Esophagus (tissue), 2 donors: ENCODE results near the gene FAM89A. TPM values are rescaled to one million over a fixed set of nuclear protein-coding genes. Genes with fewer than 3 reads are reported as not detected.

Source experiments
- H3K27ac ChIP-seq, 2 donors: one replicate each; pipeline ENCODE4 v1.5.1; 2013; ENCODE audit warnings: low read depth in 2 of 2, mild to moderate bottlenecking in 2 of 2, inconsistent platforms in 1 of 2, low read length in 1 of 2, moderate library complexity in 1 of 2
- H3K27me3 ChIP-seq, 2 donors: one replicate each; pipeline ENCODE4 v1.6.1; 2013; ENCODE audit warnings: low read length in 2 of 2, control low read depth in 1 of 2, mild to moderate bottlenecking in 1 of 2; ENCODE audit not compliant: insufficient read depth in 2 of 2, control insufficient read depth in 1 of 2
- H3K36me3 ChIP-seq, 2 donors: one replicate each; pipeline ENCODE4 v1.6.1; 2013; ENCODE audit warnings: low read length in 1 of 2; ENCODE audit not compliant: control insufficient read depth in 2 of 2, insufficient read depth in 2 of 2
- H3K4me1 ChIP-seq, 2 donors: one replicate each; pipeline ENCODE4 v1.6.1; 2013; ENCODE audit warnings: low read length in 1 of 2; ENCODE audit not compliant: control insufficient read depth in 2 of 2, insufficient read depth in 2 of 2
- H3K4me3 ChIP-seq, 2 donors: one replicate each; pipeline ENCODE4 v1.5.1; 2013; ENCODE audit warnings: low read length in 2 of 2, mild to moderate bottlenecking in 2 of 2, low read depth in 1 of 2, moderate library complexity in 1 of 2
- H3K9me3 ChIP-seq, 2 donors: one replicate each; pipeline ENCODE4 v1.6.1; 2013; ENCODE audit warnings: mild to moderate bottlenecking in 2 of 2, low read depth in 1 of 2, low read length in 1 of 2, moderate library complexity in 1 of 2; ENCODE audit not compliant: control insufficient read depth in 2 of 2, insufficient read depth in 1 of 2
- WGBS, 2 donors: extraction: QIAGEN DNeasy Blood & Tissue Kit; methylation state at CpG; one replicate each; pipeline ENCODE4 v1.1.7; 2013; 5-methylcytosine and 5-hydroxymethylcytosine counted together
- polyA plus RNA-seq, 2 donors: library from polyadenylated mRNA; stranded (reverse); fragments of 200-250 nt; gene quantifications; one replicate each; pipeline ENCODE4 v1.2.3, GENCODE V29; 2013
- donor health status: healthy with polysubstance abuse.
- donor health status: Bipolar disorder and iron deficiency.

The FAM89A gene
- polyA plus RNA-seq: 1 to 10 TPM; 6.1 to 6.7 TPM

- peak within 1 kb of the TSS; percentile 27 to 45 for H3K27ac ChIP-seq
- 1% methylated on average over 37 to 82 of the region's 82 CpGs for WGBS, 2 donors
- no peaks in the 10 kb centered on the region for H3K27me3 ChIP-seq
- H3K36me3 ChIP-seq: no peaks in the 10 kb centered on the region
- peak within 1 kb of the TSS; percentile 80 to 85 for H3K4me3 ChIP-seq
- H3K4me1 ChIP-seq: peaks cover 0 to 9% of the 10 kb centered on the region in 2 donors
- no peaks in the 10 kb centered on the region for H3K9me3 ChIP-seq
Measured at GRCh38 chr1:231040019-231040799, at the start of gene FAM89A. Gene FAM89A, minus strand, starts transcription at chr1:231040254. Its CDS starts 43 bp downstream, at chr1:231040211.

GRCh38 chr1:231084353-231084752 lies 44.3 kb upstream of the FAM89A start:
- H3K4me1 ChIP-seq: no peaks in the 10 kb centered on the region
- H3K36me3 ChIP-seq: no peaks in the 10 kb centered on the region
- 81% methylated on average over 5 of the region's 5 CpGs for WGBS, 2 donors
- H3K27ac ChIP-seq: no peak overlapping the region
- no peaks in the 10 kb centered on the region for H3K9me3 ChIP-seq
- H3K4me3 ChIP-seq: no peak overlapping the region
- no peaks in the 10 kb centered on the region for H3K27me3 ChIP-seq

- no peaks in the 10 kb centered on the region for H3K4me1 ChIP-seq
- peaks cover 0 to 4% of the 10 kb centered on the region in 2 donors for H3K9me3 ChIP-seq
- WGBS, 2 donors: 86 to 91% methylated on average over 4 of the region's 4 CpGs
- no peaks in the 10 kb centered on the region for H3K27me3 ChIP-seq
- no peaks in the 10 kb centered on the region for H3K36me3 ChIP-seq
- no peak overlapping the region for H3K27ac ChIP-seq
- no peak overlapping the region for H3K4me3 ChIP-seq
Measured at GRCh38 chr1:231079163-231079562, 39.1 kb upstream of the FAM89A start.

GRCh38 chr1:231078250-231078649 lies 38.2 kb upstream of the FAM89A start:
- Histone ChIP-seq H3K9me3 (peaks cover 0 to 4% of the 10 kb centered on the region in 2 donors), H3K4me1 (no peaks in the 10 kb centered on the region), H3K27me3 (no peaks in the 10 kb centered on the region), H3K4me3 (no peak overlapping the region), H3K36me3 (no peaks in the 10 kb centered on the region), H3K27ac (no peak overlapping the region)
- WGBS, 2 donors: 92 to 96% methylated on average over 7 of the region's 7 CpGs

GRCh38 chr1:231076802-231077201 lies 36.7 kb upstream of the FAM89A start:
- Histone ChIP-seq H3K36me3 (no peaks in the 10 kb centered on the region), H3K4me3 (no peak overlapping the region), H3K27me3 (no peaks in the 10 kb centered on the region), H3K9me3 (peaks cover 0 to 4% of the 10 kb centered on the region in 2 donors), H3K4me1 (no peaks in the 10 kb centered on the region), H3K27ac (no peak overlapping the region)
- WGBS, 2 donors: 95 to 97% methylated on average over 5 of the region's 5 CpGs

- 45 to 62% methylated on average over 6 of the region's 6 CpGs for WGBS, 2 donors
- no peak overlapping the region for H3K27ac ChIP-seq
- H3K36me3 ChIP-seq: no peaks in the 10 kb centered on the region
- H3K4me3 ChIP-seq: no peak overlapping the region
- no peaks in the 10 kb centered on the region for H3K4me1 ChIP-seq
- peaks cover 0 to 4% of the 10 kb centered on the region in 2 donors for H3K9me3 ChIP-seq
- H3K27me3 ChIP-seq: no peaks in the 10 kb centered on the region
Measured at GRCh38 chr1:231075497-231075896, 35.4 kb upstream of the FAM89A start.

- 70 to 78% methylated on average over 6 of the region's 6 CpGs for WGBS, 2 donors
- Histone ChIP-seq H3K27me3 (no peaks in the 10 kb centered on the region), H3K36me3 (no peaks in the 10 kb centered on the region), H3K4me1 (no peaks in the 10 kb centered on the region), H3K27ac (no peak overlapping the region), H3K9me3 (peaks cover 0 to 4% of the 10 kb centered on the region in 2 donors), H3K4me3 (no peak overlapping the region)
Measured at GRCh38 chr1:231075020-231075419, 35.0 kb upstream of the FAM89A start.

- Histone ChIP-seq H3K4me1 (no peaks in the 10 kb centered on the region), H3K36me3 (no peaks in the 10 kb centered on the region), H3K27ac (no peak overlapping the region), H3K9me3 (peaks cover 0 to 4% of the 10 kb centered on the region in 2 donors), H3K27me3 (no peaks in the 10 kb centered on the region), H3K4me3 (no peak overlapping the region)
- WGBS, 2 donors: 66 to 71% methylated on average over 2 of the region's 2 CpGs
Measured at GRCh38 chr1:231074046-231074445, 34.0 kb upstream of the FAM89A start.

- Histone ChIP-seq H3K27me3 (no peaks in the 10 kb centered on the region), H3K4me1 (no peaks in the 10 kb centered on the region), H3K9me3 (peaks cover 0 to 4% of the 10 kb centered on the region in 2 donors), H3K27ac (no peak overlapping the region), H3K4me3 (no peak overlapping the region), H3K36me3 (no peaks in the 10 kb centered on the region)
- WGBS, 2 donors: 93 to 95% methylated on average over 3 of the region's 3 CpGs
Measured at GRCh38 chr1:231073331-231073730, 33.3 kb upstream of the FAM89A start.
